ENCODE data around the gene NTM. TPM values are rescaled to one million over a fixed set of nuclear protein-coding genes. Genes with fewer than 3 reads are reported as not detected.
"Not testable (repeated sequence)": the region's sequence is repeated elsewhere in the genome, so short reads cannot be mapped to it uniquely, and the experiment has no call there.

Gene NTM
- total and polyA plus RNA-seq, 7 donors: 0.07 to 1.1 (median 0.22) TPM; not detected in 2

- peaks cover 0 to 3% (median 0%) of the 10 kb centered on the region in 3 donors for H3K27me3 ChIP-seq (ENCODE audit: insufficient read depth in 3 of 3, low read length in 2 of 3)
- H3K27ac ChIP-seq: no peak overlapping the region
- H3K36me3 ChIP-seq (ENCODE audit: insufficient read depth in 1 of 2, low read depth in 1 of 2): no peaks in the 10 kb centered on the region
- 39 to 41% (median 39%) methylated on average over 4 of the region's 4 CpGs for WGBS, 3 donors
- no peak overlapping the region for H3K4me3 ChIP-seq
- no peaks in the 10 kb centered on the region for H3K9me3 ChIP-seq
- H3K4me1 ChIP-seq: no peaks in the 10 kb centered on the region
- no peak for TF ChIP-seq CTCF (IDR thresholded peaks at IDR 0.05)
- ATAC-seq (no peak), DNase-seq (no peak)
- intact Hi-C loops (cut with DNase I): no loop called here
Observed at GRCh38 chr11:132064987-132065620, 694.7 kb downstream of the NTM start.

GRCh38 chr11:132068556-132068955 is 698.1 kb downstream of the NTM start:
- intact Hi-C loops (cut with DNase I): no loop called here
- no peak for TF ChIP-seq CTCF (IDR thresholded peaks at IDR 0.05)
- H3K9me3 ChIP-seq: no peaks in the 10 kb centered on the region
- H3K4me1 ChIP-seq: no peaks in the 10 kb centered on the region
- no peak for DNase-seq
- H3K27me3 ChIP-seq (ENCODE audit: insufficient read depth in 3 of 3, low read length in 2 of 3): peaks cover 0 to 3% (median 0%) of the 10 kb centered on the region in 3 donors
- ATAC-seq: no peak
- no peak overlapping the region for H3K4me3 ChIP-seq
- no peak overlapping the region for H3K27ac ChIP-seq
- no peaks in the 10 kb centered on the region for H3K36me3 ChIP-seq (ENCODE audit: insufficient read depth in 1 of 2, low read depth in 1 of 2)

GRCh38 chr11:132069593-132069992 is 699.2 kb downstream of the NTM start:
- ATAC-seq; H3K27me3 ChIP-seq (ENCODE audit: insufficient read depth in 3 of 3, low read length in 2 of 3); H3K27ac ChIP-seq; H3K4me3 ChIP-seq; DNase-seq; H3K9me3 ChIP-seq; H3K36me3 ChIP-seq (ENCODE audit: insufficient read depth in 1 of 2, low read depth in 1 of 2); intact Hi-C loops (cut with DNase I); H3K4me1 ChIP-seq: not testable (repeated sequence)
- WGBS, 3 donors: 94 to 97% (median 96%) methylated on average over 15 of the region's 15 CpGs

GRCh38 chr11:132070907-132071306 is 700.5 kb downstream of the NTM start:
- ATAC-seq; H3K27me3 ChIP-seq (ENCODE audit: insufficient read depth in 3 of 3, low read length in 2 of 3); DNase-seq; H3K36me3 ChIP-seq (ENCODE audit: insufficient read depth in 1 of 2, low read depth in 1 of 2); H3K27ac ChIP-seq; H3K9me3 ChIP-seq; intact Hi-C loops (cut with DNase I); H3K4me1 ChIP-seq; H3K4me3 ChIP-seq: not testable (repeated sequence)
- WGBS, 3 donors: 95 to 99% (median 97%) methylated on average over 14 of the region's 17 CpGs

DNA sequence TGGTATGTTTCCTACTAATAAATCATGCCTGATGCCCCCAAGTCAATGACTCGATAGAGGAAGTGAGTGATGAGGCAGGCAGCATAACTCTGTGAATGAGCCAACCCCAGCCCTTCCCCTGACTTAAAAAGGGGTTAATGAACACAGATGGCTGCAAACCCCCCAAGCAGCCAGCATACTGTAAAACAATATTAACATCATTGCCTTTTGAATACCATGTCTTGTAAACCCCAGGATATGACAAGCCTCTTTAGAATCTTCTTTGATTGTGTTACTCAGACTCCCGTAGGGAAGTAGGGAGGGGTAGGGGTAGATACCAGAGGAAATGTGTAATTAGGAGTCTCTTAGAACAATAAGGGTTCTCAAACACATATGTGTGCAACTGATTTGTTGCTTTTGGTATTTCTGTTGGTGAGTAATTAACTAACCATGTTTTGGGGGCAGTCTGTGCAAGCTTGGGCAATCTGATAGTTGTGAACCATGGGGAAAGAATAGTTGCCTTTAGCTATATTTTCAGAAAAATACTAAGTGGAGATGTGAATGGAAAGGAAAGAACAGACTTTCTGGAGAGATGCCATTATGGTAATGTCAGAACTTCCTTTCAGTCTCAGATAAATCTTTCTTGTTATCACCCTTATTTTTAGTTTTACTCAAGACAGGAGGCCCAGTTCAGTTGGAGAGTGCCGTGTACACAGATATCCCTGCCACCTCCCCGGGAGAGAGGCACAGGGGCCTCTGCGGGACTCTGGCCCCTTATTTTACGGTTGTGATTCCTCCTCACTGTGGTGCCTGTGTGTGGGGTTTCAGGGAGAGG is 701.8 kb downstream of the NTM start:
- Histone ChIP-seq H3K4me3 (no peak overlapping the region), H3K27ac (no peak overlapping the region), H3K9me3 (no peaks in the 10 kb centered on the region), H3K27me3 (ENCODE audit: insufficient read depth in 3 of 3, low read length in 2 of 3) (no peaks in the 10 kb centered on the region), H3K36me3 (ENCODE audit: insufficient read depth in 1 of 2, low read depth in 1 of 2) (no peaks in the 10 kb centered on the region), H3K4me1 (no peaks in the 10 kb centered on the region)
- DNase-seq (no peak), ATAC-seq (peak in 2 of 4 donors; percentile 41 to 44)
- 11 to 24% (median 15%) methylated on average over 6 of the region's 6 CpGs for WGBS, 3 donors
- TF ChIP-seq CTCF (IDR thresholded peaks at IDR 0.05): no peak
- intact Hi-C loops (cut with DNase I): no loop called here

Measured in psoas muscle (tissue), 8 donors.